Liver (tissue), 3 donors: ENCODE data around the gene SLC4A5.

Source experiments
- CTCF ChIP-seq: fragments of 150-350 bp; IDR thresholded peaks from 2 replicates; pipeline ENCODE4 v1.5.1; 2017; ENCODE audit warnings: improper control_type of control experiment, low read depth, low read length; ENCODE audit not compliant: missing input control
- JUND ChIP-seq, 2 donors: IDR thresholded peaks; 2 replicates each; pipeline ENCODE4 v1.6.1; 2016; ENCODE audit warnings: antibody characterized with exemption in 2 of 2
- MAX ChIP-seq: IDR thresholded peaks from 2 replicates; pipeline ENCODE4 v1.6.1; 2016; ENCODE audit warnings: antibody characterized with exemption
- RAD21 ChIP-seq, 2 donors: IDR thresholded peaks; 2 replicates each; pipeline ENCODE4 v1.6.1; 2016; ENCODE audit warnings: antibody characterized with exemption in 2 of 2, mild to moderate bottlenecking in 2 of 2
- RXRA ChIP-seq, 2 donors: IDR thresholded peaks; 2 replicates each; pipeline ENCODE4 v1.6.1; 2017 to 2018; ENCODE audit warnings: antibody characterized with exemption in 2 of 2, mild to moderate bottlenecking in 1 of 2
- SP1 ChIP-seq: IDR thresholded peaks from 2 replicates; pipeline ENCODE4 v1.6.1; 2018; ENCODE audit warnings: antibody characterized with exemption, mild to moderate bottlenecking
- TAF1 ChIP-seq: conservative IDR thresholded peaks from 2 replicates; pipeline ENCODE4 v1.6.1; 2016; ENCODE audit warnings: antibody characterized with exemption, mild to moderate bottlenecking
- YY1 ChIP-seq: IDR thresholded peaks from 2 replicates; pipeline ENCODE4 v1.6.1; 2016; ENCODE audit warnings: antibody characterized with exemption, mild to moderate bottlenecking
- TF ChIP-seq, protein P1 (sequence below): IDR thresholded peaks from 2 replicates; pipeline ENCODE4 v1.6.1; 2016; ENCODE audit warnings: antibody characterized with exemption
- TF ChIP-seq, protein P2 (sequence below): IDR thresholded peaks from 2 replicates; pipeline ENCODE4 v1.6.1; 2016; ENCODE audit warnings: antibody characterized with exemption, mild to moderate bottlenecking
- donor health status: healthy.
- donor health status: healthy.

DNA sequence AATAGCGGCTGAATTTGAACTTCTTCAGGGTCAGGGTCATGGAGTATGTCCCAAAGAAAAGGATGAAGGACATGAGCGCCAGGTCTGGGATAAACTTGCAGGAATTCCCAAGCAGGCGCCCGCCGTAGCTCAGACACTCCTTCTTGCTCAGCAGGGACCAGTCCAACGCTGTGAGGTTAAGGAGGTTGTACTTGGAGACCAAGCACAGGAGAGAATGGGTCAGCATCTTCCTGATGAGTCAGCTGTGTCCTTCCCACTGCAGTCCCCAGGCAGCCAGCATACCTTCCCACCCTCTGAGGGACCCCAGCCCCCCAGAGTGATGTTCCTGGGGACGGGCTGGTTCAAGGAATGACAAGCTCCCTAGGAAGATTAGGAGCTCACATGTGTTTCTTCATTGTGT, 103.9 kb downstream of the SLC4A5 start:
- TF ChIP-seq JUND (IDR thresholded peaks at IDR 0.05) (no peak), RAD21 (IDR thresholded peaks at IDR 0.05) (no peak), CTCF (no peak), MAX (no peak), YY1 (no peak), TAF1 (no peak), SP1 (no peak), RXRA (IDR thresholded peaks at IDR 0.05) (no peak)
- TF ChIP-seq, protein P1, sequence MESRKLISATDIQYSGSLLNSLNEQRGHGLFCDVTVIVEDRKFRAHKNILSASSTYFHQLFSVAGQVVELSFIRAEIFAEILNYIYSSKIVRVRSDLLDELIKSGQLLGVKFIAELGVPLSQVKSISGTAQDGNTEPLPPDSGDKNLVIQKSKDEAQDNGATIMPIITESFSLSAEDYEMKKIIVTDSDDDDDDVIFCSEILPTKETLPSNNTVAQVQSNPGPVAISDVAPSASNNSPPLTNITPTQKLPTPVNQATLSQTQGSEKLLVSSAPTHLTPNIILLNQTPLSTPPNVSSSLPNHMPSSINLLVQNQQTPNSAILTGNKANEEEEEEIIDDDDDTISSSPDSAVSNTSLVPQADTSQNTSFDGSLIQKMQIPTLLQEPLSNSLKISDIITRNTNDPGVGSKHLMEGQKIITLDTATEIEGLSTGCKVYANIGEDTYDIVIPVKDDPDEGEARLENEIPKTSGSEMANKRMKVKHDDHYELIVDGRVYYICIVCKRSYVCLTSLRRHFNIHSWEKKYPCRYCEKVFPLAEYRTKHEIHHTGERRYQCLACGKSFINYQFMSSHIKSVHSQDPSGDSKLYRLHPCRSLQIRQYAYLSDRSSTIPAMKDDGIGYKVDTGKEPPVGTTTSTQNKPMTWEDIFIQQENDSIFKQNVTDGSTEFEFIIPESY: no peak
- TF ChIP-seq, protein P2, sequence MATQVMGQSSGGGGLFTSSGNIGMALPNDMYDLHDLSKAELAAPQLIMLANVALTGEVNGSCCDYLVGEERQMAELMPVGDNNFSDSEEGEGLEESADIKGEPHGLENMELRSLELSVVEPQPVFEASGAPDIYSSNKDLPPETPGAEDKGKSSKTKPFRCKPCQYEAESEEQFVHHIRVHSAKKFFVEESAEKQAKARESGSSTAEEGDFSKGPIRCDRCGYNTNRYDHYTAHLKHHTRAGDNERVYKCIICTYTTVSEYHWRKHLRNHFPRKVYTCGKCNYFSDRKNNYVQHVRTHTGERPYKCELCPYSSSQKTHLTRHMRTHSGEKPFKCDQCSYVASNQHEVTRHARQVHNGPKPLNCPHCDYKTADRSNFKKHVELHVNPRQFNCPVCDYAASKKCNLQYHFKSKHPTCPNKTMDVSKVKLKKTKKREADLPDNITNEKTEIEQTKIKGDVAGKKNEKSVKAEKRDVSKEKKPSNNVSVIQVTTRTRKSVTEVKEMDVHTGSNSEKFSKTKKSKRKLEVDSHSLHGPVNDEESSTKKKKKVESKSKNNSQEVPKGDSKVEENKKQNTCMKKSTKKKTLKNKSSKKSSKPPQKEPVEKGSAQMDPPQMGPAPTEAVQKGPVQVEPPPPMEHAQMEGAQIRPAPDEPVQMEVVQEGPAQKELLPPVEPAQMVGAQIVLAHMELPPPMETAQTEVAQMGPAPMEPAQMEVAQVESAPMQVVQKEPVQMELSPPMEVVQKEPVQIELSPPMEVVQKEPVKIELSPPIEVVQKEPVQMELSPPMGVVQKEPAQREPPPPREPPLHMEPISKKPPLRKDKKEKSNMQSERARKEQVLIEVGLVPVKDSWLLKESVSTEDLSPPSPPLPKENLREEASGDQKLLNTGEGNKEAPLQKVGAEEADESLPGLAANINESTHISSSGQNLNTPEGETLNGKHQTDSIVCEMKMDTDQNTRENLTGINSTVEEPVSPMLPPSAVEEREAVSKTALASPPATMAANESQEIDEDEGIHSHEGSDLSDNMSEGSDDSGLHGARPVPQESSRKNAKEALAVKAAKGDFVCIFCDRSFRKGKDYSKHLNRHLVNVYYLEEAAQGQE: no peak
